Measurements from ENCODE around the gene BTBD19.
A peak's percentile ranks its signal among the peaks of the same experiment; 100 is the strongest.
"Not testable (repeated sequence)": the region's sequence is repeated elsewhere in the genome, so short reads cannot be mapped to it uniquely, and the experiment has no call there.

The BTBD19 gene

GRCh38 chr1:44832056-44832705 lies 23.9 kb downstream of the BTBD19 start:
- no peak for TF ChIP-seq CTCF (IDR thresholded peaks at IDR 0.05; ENCODE audit: insufficient read depth, low read depth, low read length, missing control alignments)
- no peak overlapping the region for H3K4me3 ChIP-seq (ENCODE audit: low read depth, low read length)
- no peak for DNase-seq (ENCODE audit: low read depth)

GRCh38 chr1:44834328-44834727 lies 26.0 kb downstream of the BTBD19 start:
- TF ChIP-seq CTCF (IDR thresholded peaks at IDR 0.05; ENCODE audit: insufficient read depth, low read depth, low read length, missing control alignments) = no peak
- no peak for DNase-seq (ENCODE audit: low read depth)
- H3K4me3 ChIP-seq (ENCODE audit: low read depth, low read length) = no peak overlapping the region

- DNase-seq (ENCODE audit: low read depth) = peak; percentile 91
- peak; percentile 92 for TF ChIP-seq CTCF (IDR thresholded peaks at IDR 0.05; ENCODE audit: insufficient read depth, low read depth, low read length, missing control alignments)
- H3K4me3 ChIP-seq (ENCODE audit: low read depth, low read length) = no peak overlapping the region
Observed at GRCh38 chr1:44835738-44836675, 27.7 kb downstream of the BTBD19 start.

GRCh38 chr1:44838294-44838693 lies 30.0 kb downstream of the BTBD19 start:
- DNase-seq (ENCODE audit: low read depth); H3K4me3 ChIP-seq (ENCODE audit: low read depth, low read length): not testable (repeated sequence)

- TF ChIP-seq CTCF (IDR thresholded peaks at IDR 0.05; ENCODE audit: insufficient read depth, low read depth, low read length, missing control alignments) = no peak
- no peak for DNase-seq (ENCODE audit: low read depth)
- H3K4me3 ChIP-seq (ENCODE audit: low read depth, low read length) = no peak overlapping the region
Observed at GRCh38 chr1:44839576-44839975, 31.3 kb downstream of the BTBD19 start.

- no peak for DNase-seq (ENCODE audit: low read depth)
- no peak overlapping the region for H3K4me3 ChIP-seq (ENCODE audit: low read depth, low read length)
- TF ChIP-seq CTCF (IDR thresholded peaks at IDR 0.05; ENCODE audit: insufficient read depth, low read depth, low read length, missing control alignments) = no peak
Observed at GRCh38 chr1:44842486-44842861, 34.2 kb downstream of the BTBD19 start.

GRCh38 chr1:44842862-44843655 lies 34.7 kb downstream of the BTBD19 start, which contains the start of gene PTCH2:
PTCH2 (minus strand) TSS chr1:44843253; CDS start chr1:44842932, 321 bp downstream.
- no peak for TF ChIP-seq CTCF (IDR thresholded peaks at IDR 0.05; ENCODE audit: insufficient read depth, low read depth, low read length, missing control alignments)
- peak; percentile 28 for DNase-seq (ENCODE audit: low read depth)
- H3K4me3 ChIP-seq (ENCODE audit: low read depth, low read length) = peak within 1 kb of the TSS; percentile 31
